GM18907 (cell line): ENCODE measurements around the gene OVOL2.
A peak's percentile ranks its signal among the peaks of the same experiment; 100 is the strongest.

ENCODE experiments used
- ATAC-seq: cut with Tn5 transposase; IDR thresholded peaks from one replicate; pipeline ENCODE4 v1.9.1; 2021; ENCODE audit warnings: mild to moderate bottlenecking, moderate library complexity; ENCODE audit not compliant: unreplicated experiment

Gene OVOL2

DNA sequence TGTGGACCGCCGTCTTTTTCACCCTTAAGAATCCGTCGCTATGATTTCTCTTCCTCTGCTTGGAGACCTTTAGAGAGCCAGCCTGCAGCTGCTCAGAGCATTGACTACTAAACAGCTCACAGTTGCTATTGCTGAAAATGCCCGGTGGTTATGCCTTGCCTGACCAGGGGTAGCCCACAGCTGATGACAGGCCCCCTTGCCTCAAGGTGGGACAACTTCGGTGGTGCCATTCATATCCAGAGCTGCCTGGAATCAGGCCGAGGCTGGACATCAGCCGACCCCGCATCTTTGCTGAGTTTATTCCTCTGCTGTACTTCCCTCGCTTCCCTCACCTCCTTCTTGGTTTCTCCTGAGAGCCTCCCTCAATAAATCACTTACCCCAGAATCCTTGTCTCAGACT is 39.6 kb downstream of the OVOL2 start:
- no peak for ATAC-seq

- ATAC-seq: no peak
Observed at GRCh38 chr20:18016772-18017171, 40.9 kb downstream of the OVOL2 start.

GRCh38 chr20:18014411-18014810 is 43.3 kb downstream of the OVOL2 start:
- ATAC-seq: no peak

DNA sequence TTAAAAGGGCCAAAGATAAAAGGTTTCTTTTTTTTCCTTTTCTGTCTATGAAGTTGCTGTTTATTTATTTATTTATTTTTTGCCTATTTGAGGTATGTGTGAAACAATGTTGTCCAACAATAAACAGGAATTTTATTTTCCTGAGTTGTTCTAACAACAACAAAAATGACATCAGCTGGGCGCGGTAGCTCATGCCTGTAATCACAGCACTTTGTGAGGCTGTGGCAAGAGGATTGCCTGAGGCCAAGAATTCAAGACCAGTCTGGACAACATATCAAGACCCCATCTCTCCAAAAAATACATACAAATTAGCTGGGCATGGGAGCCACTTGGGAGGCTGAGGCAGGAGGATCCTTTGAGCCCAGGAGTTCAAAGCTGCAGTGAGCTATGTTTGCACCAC is 44.8 kb downstream of the OVOL2 start:
- no peak for ATAC-seq

GRCh38 chr20:18011951-18012645 is 45.6 kb downstream of the OVOL2 start:
- ATAC-seq: no peak

DNA sequence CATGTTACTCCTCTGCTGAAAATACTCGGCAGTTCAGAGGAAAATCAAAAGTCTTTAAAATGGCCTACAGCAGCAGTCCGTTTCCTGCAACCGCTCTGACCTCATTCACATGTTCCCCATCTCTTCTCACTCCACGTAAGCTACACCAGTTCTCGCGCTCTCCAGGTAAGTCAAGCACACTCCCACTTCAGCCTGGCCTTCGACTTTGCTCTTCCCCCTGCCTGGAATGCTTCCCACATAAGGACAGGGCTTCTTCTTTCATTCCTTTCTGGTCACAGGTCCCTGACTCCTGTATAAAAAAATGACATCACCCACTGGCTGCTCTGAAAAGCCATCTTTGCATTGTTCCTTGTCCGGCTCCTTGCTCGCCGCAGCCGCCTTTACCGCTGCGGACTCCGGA is 46.2 kb downstream of the OVOL2 start:
- ATAC-seq: no peak

- ATAC-seq: no peak
Observed at GRCh38 chr20:18009116-18009515, 48.6 kb downstream of the OVOL2 start.

- ATAC-seq: no peak
Observed at GRCh38 chr20:18007534-18008292, 50.0 kb downstream of the OVOL2 start.

DNA sequence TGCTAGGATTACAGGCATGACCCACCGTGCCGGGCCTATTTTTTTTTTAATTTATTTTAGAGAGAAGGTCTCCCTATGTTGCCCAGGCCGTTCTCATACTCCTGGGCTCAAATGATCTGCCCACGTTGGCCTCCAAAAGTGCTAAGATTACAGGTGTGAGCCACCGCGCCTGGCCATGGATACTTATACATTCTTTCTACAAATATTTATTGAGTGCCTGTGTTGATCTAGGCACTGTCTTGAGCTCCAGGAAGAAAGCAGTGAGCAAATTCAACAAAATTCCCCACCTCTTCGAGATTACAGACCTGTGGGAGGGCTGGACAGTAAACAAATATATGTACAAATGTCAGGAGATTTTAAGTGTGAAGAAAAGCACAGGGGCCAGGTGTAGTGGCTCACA is 51.0 kb downstream of the OVOL2 start:
- ATAC-seq: no peak

DNA sequence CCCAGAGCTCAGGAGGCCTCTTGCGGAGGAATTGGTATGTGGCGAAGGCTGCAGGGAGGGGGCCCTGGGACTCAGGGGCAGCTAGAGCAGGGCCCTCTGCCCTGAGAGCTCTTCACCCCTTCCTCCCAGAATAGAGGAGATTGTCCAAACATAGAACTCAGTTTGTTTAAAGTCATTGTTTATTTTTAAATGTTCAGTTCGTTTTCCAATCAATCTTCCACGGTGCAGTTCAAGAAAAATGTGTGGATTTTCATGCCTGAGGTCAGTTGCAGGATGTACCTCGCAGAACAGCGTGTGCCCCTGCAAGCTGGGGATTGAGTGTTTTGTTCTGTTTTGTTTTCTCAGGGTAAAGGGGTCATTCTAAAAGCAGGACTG is 51.7 kb downstream of the OVOL2 start:
- no peak for ATAC-seq

GRCh38 chr20:18005170-18005989 is 52.3 kb downstream of the OVOL2 start:
- ATAC-seq: peak; percentile 93

DNA sequence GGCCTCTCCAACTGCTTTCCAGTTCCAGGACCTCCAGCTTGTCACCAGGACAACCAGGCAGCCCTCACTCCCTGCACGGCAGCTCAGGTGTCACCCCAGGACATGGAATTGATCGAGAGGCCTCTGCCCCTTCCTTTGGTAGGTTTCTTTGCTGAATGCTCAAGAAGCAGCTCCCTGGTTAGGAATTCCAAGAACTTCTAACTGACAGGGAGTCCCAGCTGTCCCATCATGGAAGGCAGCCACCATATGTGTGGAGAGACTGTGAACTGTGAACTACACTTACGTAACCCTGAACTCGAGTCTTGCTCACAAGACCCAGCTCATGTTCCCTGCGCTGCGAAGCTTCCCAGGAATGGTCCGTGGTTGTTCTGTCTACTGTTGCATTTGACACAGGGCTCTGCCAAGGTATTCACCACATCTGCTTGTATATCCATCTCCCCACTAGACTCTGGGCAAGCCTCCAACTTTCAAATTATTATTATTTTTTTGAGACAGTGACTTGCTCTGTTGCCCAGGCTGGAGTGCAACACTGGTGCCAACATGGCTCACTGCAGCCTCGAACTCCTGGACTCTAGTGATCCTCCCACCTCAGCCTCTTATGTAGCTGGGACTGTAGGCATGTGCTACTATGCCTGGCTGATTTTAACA is 53.2 kb downstream of the OVOL2 start:
- no peak for ATAC-seq

- peak; percentile 45 for ATAC-seq
Observed at GRCh38 chr20:18003897-18004296, 53.8 kb downstream of the OVOL2 start.

GRCh38 chr20:18001131-18001921 is 56.4 kb downstream of the OVOL2 start:
- ATAC-seq: no peak

DNA sequence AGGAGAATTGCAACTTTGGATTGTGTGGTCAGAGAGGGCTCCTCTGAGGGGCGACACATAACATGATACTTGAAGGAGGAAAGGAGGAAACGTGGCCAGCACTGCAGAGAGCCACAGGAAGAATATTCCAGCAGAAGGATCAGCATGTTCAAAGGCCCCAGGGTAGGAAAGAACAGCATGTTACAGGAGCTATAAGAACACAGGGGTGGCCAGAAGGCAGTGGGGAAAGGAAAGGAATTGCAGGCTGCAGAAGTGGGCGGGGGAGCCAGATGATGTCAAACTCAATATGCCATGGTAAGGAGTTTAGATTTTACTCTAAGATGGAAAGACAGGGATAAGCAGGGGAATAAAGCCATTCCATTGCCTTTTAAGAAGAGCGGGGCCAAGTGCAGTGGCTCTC is 58.1 kb downstream of the OVOL2 start:
- ATAC-seq: no peak

DNA sequence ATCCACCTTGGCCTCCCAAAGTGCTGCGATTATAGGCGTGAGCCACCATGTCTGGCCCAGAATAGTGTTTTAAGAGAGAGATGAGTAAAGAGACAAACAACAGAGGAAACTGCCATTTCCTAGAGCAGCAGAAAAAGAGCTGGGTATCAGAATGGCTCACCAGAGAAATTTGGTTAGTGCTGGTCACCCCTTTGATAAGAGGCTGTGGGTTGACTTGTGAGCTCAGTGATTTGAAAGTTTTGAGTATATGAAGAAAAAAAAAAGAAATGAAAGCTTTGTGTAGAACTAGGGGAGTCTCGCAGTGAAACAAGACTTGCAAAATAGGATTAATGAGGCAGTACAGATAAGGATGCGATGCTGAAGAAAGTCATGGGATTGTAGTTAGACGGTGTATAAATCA is 59.3 kb downstream of the OVOL2 start:
- ATAC-seq: no peak

DNA sequence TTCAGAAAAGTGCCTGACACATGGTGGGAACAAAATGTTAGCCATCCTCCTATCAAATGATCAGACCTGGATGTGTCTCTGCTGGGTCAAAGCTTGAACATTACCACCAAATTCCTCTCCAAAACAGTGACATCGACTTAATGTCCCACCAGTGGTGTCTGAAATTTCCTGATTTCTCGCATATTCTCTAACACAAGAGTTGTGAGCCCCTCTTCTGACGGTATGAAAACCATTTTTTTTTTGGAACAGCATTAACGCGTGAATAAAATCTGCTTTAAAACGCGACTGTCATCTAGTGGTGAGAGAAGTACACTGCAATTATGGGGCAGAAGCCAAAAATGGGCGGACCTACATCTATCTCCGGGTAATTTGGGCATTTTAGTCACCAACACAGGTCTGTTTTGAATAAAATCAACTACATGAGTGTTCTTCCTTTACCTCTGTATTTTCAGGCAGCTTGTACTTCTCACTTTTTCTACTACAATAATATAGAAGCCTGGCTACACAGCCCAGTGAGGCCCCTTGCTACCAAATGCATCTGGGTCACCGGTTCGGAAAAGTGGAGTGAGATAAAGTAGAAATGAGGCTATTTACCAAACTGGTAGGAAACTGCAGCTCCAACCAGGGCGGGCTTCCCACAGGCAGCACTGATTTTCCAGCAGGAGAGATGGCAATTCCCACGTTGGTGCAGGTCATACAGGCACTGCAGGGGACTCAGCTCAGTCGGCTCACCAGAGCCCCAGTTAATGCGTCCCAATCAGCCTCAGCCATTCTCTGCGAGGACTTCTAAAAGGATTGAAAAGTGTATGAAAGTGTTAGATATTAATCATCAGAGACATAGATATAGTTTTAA is 61.5 kb downstream of the OVOL2 start:
- ATAC-seq: peak; percentile 45

GRCh38 chr20:17993546-17993945 is 64.2 kb downstream of the OVOL2 start:
- no peak for ATAC-seq

DNA sequence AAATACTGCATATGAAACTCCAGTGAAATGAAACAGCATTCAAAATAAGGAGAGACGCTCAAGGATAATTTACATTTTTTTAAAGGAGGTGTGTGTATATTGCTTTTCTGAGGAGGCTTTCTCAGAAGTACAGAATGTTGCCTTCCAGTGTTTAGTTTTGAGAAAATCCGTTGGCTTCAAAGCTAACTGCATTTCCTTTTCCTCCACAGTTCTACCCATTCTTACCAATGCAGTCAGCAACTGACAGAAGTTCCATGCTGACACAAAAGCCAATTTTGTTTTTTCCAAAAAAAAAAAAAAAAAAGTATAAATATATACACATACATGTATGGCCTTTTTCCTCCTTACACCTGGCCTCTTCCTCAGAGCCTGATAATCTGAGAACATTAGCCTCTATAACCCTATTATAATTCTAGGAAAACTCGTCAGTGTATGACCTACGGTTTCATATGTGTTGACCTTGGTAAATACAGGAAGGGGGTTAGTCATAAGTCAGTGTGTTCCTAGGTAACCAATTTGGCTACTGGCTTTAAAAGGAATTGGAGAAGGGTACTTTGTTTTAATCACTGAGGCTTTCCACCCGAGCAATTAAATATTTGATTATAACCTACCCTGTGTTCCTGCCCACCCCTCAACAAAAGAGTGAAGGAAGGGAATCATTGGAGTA is 64.7 kb downstream of the OVOL2 start:
- ATAC-seq: no peak
